Brain microvascular endothelial cell (primary cell): ENCODE data around the gene TMEM131.

ENCODE experiments used
- DNase-seq: peaks from one replicate; pipeline ENCODE4 v3.0.0-alpha.2; 2020
- H3K27ac ChIP-seq: fragments of 250-450 bp; sonication (Bioruptor Pico); 2 replicates; pipeline ENCODE4 v1.5.1; 2020; ENCODE audit warnings: mild to moderate bottlenecking, moderate library complexity
- H3K27me3 ChIP-seq: fragments of 250-450 bp; sonication (Bioruptor Pico); replicated peaks from 2 replicates; pipeline ENCODE4 v1.5.1; 2020; ENCODE audit warnings: mild to moderate bottlenecking
- H3K36me3 ChIP-seq: fragments of 250-450 bp; sonication (Bioruptor Pico); replicated peaks from 2 replicates; pipeline ENCODE4 v1.5.1; 2020; ENCODE audit warnings: mild to moderate bottlenecking
- H3K4me3 ChIP-seq: 2 replicates; pipeline ENCODE4 v1.5.1; 2011; ENCODE audit warnings: low read depth, mild to moderate bottlenecking, control low read depth, low read length, moderate library complexity
- in situ Hi-C: cut with HindIII; loops from 2 replicates; pipeline ENCODE4 v1.10.0; 2017; ENCODE audit warnings: low sequenced_read_pairs, low pct_ligation_motif_present
- TF ChIP-seq, protein P1 (sequence below): IDR thresholded peaks from 2 replicates; pipeline ENCODE4 v1.5.1; 2011; ENCODE audit warnings: low read depth, mild to moderate bottlenecking, moderate library complexity, low read length, control low read depth, inconsistent platforms; ENCODE audit errors: missing control alignments

TMEM131 gene

DNA sequence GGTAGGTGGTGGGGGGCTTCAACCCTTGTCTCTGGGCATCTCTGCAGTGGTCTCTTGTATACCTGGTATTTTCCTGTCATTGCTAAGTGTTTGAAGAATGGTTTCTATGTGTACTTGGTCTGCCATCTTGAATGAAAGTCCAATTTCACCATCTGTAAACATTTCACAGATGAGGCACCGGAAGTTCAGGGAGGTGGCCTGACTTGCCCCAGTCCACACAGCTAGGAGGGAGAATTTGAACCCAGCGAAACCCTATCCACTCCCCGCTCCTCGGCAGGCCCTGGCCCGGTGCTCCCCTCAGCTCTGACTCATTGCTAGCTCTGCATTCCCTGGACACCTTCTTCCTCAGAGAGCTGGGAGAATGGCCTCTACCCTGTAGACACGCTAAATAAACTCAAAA, 251.8 kb downstream of the TMEM131 start:
- H3K4me3 ChIP-seq = no peak overlapping the region
- H3K36me3 ChIP-seq = no peaks in the 10 kb centered on the region
- no peaks in the 10 kb centered on the region for H3K27me3 ChIP-seq
- TF ChIP-seq, protein P1, sequence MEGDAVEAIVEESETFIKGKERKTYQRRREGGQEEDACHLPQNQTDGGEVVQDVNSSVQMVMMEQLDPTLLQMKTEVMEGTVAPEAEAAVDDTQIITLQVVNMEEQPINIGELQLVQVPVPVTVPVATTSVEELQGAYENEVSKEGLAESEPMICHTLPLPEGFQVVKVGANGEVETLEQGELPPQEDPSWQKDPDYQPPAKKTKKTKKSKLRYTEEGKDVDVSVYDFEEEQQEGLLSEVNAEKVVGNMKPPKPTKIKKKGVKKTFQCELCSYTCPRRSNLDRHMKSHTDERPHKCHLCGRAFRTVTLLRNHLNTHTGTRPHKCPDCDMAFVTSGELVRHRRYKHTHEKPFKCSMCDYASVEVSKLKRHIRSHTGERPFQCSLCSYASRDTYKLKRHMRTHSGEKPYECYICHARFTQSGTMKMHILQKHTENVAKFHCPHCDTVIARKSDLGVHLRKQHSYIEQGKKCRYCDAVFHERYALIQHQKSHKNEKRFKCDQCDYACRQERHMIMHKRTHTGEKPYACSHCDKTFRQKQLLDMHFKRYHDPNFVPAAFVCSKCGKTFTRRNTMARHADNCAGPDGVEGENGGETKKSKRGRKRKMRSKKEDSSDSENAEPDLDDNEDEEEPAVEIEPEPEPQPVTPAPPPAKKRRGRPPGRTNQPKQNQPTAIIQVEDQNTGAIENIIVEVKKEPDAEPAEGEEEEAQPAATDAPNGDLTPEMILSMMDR = no peak
- in situ Hi-C loops = no loop called here
- DNase-seq = no peak
- no peak overlapping the region for H3K27ac ChIP-seq

DNA sequence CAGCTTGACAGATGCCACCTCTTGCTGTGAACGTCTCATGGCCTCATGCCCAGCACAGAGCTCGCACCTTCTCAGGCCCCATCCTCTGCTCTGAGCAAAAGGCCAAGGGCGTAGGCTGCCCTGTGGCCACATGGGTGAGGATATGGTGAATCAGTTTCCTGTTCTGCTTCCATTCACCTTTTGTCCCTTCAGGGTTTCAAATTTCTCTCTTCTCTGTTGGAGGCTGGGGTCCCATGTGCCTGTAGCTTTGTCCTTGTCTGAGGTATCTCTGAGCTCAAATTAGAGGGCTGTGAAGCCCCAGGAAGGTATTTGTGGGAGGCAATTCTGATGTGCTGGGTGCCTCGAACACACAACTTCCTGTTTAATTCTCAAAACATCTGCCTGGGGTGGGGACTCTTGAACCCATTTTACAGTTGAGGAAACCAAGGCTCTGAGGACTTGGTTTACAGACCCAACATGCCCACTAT, 253.3 kb downstream of the TMEM131 start:
- H3K36me3 ChIP-seq = no peaks in the 10 kb centered on the region
- no peak overlapping the region for H3K4me3 ChIP-seq
- no peak overlapping the region for H3K27ac ChIP-seq
- DNase-seq = no peak
- TF ChIP-seq, protein P1 = no peak
- H3K27me3 ChIP-seq = no peaks in the 10 kb centered on the region
- in situ Hi-C loops = no loop called here

DNA sequence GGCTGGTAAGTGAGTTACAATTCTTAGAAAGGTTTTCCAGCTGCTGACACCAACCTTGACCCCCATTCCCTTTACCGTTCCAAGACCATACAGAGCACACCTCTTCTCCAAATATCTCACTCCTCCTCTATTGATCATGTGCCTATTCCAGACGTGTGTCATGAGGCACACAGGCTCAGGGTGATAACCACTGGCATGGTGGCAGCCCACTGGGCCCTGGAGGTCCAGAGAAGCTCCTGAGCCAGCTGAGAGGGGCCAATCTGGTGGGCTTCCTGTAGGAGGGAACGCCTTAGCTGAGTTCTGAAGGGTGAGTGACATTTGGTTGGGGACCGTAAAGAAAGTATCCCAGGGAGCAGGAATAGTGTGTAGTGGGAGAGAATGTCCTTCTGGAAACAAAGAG, 254.1 kb downstream of the TMEM131 start:
- no peak for DNase-seq
- TF ChIP-seq, protein P1 = no peak
- Histone ChIP-seq H3K4me3 (no peak overlapping the region), H3K27ac (no peak overlapping the region), H3K36me3 (no peaks in the 10 kb centered on the region), H3K27me3 (no peaks in the 10 kb centered on the region)
- in situ Hi-C loops = no loop called here

DNA sequence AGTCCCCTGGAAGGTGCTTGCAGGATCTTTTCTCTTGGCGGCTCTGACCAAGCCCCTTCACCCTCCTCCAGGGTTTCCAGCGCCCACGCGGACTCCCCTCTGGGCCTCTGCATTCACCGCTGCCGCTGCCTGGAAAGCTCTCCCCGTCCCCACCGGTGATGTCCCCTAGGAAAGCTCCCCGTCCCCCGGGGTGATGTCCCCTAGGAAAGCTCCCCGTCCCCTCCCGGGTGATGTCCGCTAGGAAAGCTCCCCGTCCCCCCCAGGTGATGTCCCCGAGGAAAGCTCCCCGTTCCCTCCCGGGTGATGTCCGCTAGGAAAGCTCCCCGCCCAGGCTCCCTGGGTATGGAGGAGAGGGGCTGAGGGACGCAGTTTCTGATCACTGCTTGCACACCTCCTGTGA, 254.5 kb downstream of the TMEM131 start:
- no peaks in the 10 kb centered on the region for H3K27me3 ChIP-seq
- TF ChIP-seq, protein P1 = no peak
- H3K27ac ChIP-seq = no peak overlapping the region
- no peak for DNase-seq
- in situ Hi-C loops = no loop called here
- H3K4me3 ChIP-seq = no peak overlapping the region
- no peaks in the 10 kb centered on the region for H3K36me3 ChIP-seq

DNA sequence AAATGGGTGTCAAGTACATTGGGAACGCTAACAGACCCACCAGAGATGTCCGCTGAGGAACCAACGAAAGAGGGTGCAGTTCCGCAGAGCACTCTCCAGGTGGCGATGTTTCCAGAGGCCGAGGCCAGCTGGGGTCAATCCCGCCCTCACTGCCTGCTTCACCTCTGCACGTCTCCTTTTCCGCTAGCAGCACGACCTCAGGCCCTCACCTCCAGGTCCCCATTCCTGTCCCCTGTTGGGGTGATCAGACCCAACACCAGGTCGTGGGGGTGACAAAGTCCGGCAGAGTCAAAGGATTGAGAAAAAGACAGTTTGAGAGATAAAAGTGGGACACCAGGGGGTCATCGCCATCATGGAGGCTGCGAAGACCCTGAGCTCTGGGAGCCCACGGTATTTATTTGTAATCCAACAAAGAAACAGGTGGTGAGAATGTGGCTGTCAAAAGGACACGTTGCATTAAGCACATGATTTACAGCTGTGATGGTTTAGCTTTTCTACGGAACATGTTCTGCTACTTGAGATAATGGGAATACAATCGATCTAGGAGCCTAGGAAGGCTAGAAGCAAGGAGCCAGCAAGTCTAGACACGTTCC, 255.1 kb downstream of the TMEM131 start:
- H3K27ac ChIP-seq = no peak overlapping the region
- TF ChIP-seq, protein P1 = peak; percentile 85
- no peak overlapping the region for H3K4me3 ChIP-seq
- no peaks in the 10 kb centered on the region for H3K36me3 ChIP-seq
- in situ Hi-C loops = no loop called here
- no peaks in the 10 kb centered on the region for H3K27me3 ChIP-seq
- no peak for DNase-seq

DNA sequence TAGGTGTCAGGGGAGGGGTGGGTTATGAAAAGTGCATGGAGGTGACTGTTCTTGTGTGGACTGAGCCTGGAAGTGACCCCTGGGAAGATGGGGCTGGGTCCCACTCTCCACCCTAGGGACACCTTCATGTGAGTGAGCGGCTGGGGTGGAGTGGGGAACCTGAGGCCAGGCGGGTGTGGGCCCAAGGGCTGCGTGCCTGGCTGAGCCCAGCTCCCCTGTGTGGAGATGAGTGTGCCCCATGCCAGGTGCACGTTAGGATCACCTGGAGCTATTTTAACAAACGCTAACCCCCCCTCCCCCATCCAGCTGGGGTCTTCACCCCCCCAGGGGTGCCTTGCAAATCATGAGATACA, 255.9 kb downstream of the TMEM131 start:
- Histone ChIP-seq H3K27me3 (no peaks in the 10 kb centered on the region), H3K27ac (no peak overlapping the region), H3K4me3 (no peak overlapping the region), H3K36me3 (no peaks in the 10 kb centered on the region)
- TF ChIP-seq, protein P1 = no peak
- in situ Hi-C loops = no loop called here
- DNase-seq = no peak
